Osteoblast (primary cell): ENCODE measurements around the gene SLC27A6. TPM values are rescaled to one million over a fixed set of nuclear protein-coding genes. Genes with fewer than 3 reads are reported as not detected.

Source experiments
- DNase-seq: peaks from one replicate; pipeline ENCODE4 v3.0.0; 2011; ENCODE audit warnings: low spot score, mixed read lengths; ENCODE audit not compliant: insufficient read length; ENCODE audit errors: missing footprints
- H2AFZ ChIP-seq: 2 replicates; pipeline ENCODE4 v1.6.0; 2011; ENCODE audit warnings: mild to moderate bottlenecking, low read length
- H3K27ac ChIP-seq: 2 replicates; pipeline ENCODE4 v1.5.1; 2011; ENCODE audit warnings: mild to moderate bottlenecking, low read depth, low read length, moderate library complexity
- H3K27me3 ChIP-seq: 2 replicates; pipeline ENCODE4 v1.6.0; 2012; ENCODE audit warnings: mild to moderate bottlenecking, control low read depth, inconsistent platforms, low read length, moderate library complexity; ENCODE audit not compliant: insufficient read depth
- H3K36me3 ChIP-seq: 2 replicates; pipeline ENCODE4 v1.5.1; 2011; ENCODE audit warnings: mild to moderate bottlenecking, low read length, control low read depth, moderate library complexity; ENCODE audit not compliant: insufficient read depth
- H3K4me1 ChIP-seq: 2 replicates; pipeline ENCODE4 v1.5.1; 2011; ENCODE audit warnings: mild to moderate bottlenecking, low read length, control low read depth, moderate library complexity; ENCODE audit not compliant: insufficient read depth
- H3K4me2 ChIP-seq: 2 replicates; pipeline ENCODE4 v1.6.0; 2011; ENCODE audit warnings: mild to moderate bottlenecking, low read length; ENCODE audit not compliant: insufficient read depth
- H3K4me3 ChIP-seq: fragments of 200-600 bp; sonication (generic); 3 replicates; pipeline ENCODE4 v1.5.1; 2012; ENCODE audit warnings: mild to moderate bottlenecking, low read length, inconsistent platforms; ENCODE audit not compliant: insufficient read depth
- H3K79me2 ChIP-seq: 2 replicates; pipeline ENCODE4 v1.6.0; 2012; ENCODE audit warnings: mild to moderate bottlenecking, low read length, control low read depth, inconsistent platforms; ENCODE audit not compliant: insufficient read depth
- H3K9me3 ChIP-seq: 2 replicates; pipeline ENCODE4 v1.5.1; 2011; ENCODE audit warnings: low read depth, low read length, control low read depth
- H4K20me1 ChIP-seq: 2 replicates; pipeline ENCODE4 v1.6.0; 2012; ENCODE audit warnings: mild to moderate bottlenecking, low read length, control low read depth; ENCODE audit not compliant: insufficient read depth
- total RNA-seq: library from RNA; depleted of rRNA; stranded (reverse); fragments of >200 nt; gene quantifications from 2 replicates; pipeline ENCODE4 v1.2.3, GENCODE V29; 2012
- TF ChIP-seq, protein P1 (sequence below): IDR thresholded peaks from 2 replicates; pipeline ENCODE4 v1.5.1; 2011; ENCODE audit warnings: mild to moderate bottlenecking, low read depth, low read length, moderate library complexity; ENCODE audit errors: extremely low read depth

Gene SLC27A6
- total RNA-seq, 1 donor, result not detected

- no peak overlapping the region for H2AFZ ChIP-seq
- no peak overlapping the region for H3K4me3 ChIP-seq
- no peak for DNase-seq
- H3K27ac ChIP-seq, result no peak overlapping the region
- no peak overlapping the region for H3K4me2 ChIP-seq
- no peaks in the 10 kb centered on the region for H4K20me1 ChIP-seq
- TF ChIP-seq, protein P1, sequence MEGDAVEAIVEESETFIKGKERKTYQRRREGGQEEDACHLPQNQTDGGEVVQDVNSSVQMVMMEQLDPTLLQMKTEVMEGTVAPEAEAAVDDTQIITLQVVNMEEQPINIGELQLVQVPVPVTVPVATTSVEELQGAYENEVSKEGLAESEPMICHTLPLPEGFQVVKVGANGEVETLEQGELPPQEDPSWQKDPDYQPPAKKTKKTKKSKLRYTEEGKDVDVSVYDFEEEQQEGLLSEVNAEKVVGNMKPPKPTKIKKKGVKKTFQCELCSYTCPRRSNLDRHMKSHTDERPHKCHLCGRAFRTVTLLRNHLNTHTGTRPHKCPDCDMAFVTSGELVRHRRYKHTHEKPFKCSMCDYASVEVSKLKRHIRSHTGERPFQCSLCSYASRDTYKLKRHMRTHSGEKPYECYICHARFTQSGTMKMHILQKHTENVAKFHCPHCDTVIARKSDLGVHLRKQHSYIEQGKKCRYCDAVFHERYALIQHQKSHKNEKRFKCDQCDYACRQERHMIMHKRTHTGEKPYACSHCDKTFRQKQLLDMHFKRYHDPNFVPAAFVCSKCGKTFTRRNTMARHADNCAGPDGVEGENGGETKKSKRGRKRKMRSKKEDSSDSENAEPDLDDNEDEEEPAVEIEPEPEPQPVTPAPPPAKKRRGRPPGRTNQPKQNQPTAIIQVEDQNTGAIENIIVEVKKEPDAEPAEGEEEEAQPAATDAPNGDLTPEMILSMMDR, result no peak
- no peaks in the 10 kb centered on the region for H3K36me3 ChIP-seq
- H3K27me3 ChIP-seq, result no peaks in the 10 kb centered on the region
- H3K9me3 ChIP-seq, result no peaks in the 10 kb centered on the region
- H3K4me1 ChIP-seq, result no peaks in the 10 kb centered on the region
- no peaks in the 10 kb centered on the region for H3K79me2 ChIP-seq
Observed at GRCh38 chr5:128974567-128974966, 9.3 kb downstream of the SLC27A6 start.

DNA sequence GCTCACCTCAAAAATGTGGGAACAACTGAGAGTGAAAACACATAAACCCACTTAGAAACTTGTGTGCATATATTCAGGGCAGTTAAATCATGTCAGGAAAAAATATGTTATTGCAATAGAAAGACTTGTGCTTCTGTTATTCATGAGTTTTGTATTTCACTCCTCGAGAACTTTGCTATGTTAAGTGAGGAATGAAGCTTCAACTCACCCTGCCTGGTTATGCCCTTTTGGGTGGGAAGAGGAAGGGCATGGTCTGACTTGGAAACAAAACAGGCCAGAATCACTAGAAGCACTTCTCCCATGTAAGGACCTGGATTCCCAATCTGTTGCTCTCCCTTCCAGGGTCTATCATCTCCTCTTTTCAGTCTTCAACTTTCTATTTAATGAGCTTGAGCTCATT is 14.5 kb downstream of the SLC27A6 start:
- Histone ChIP-seq H3K27ac (no peak overlapping the region), H2AFZ (no peak overlapping the region), H3K36me3 (no peaks in the 10 kb centered on the region), H4K20me1 (no peaks in the 10 kb centered on the region), H3K4me2 (no peak overlapping the region), H3K9me3 (no peaks in the 10 kb centered on the region), H3K79me2 (no peaks in the 10 kb centered on the region), H3K4me1 (no peaks in the 10 kb centered on the region), H3K4me3 (no peak overlapping the region), H3K27me3 (no peaks in the 10 kb centered on the region)
- no peak for DNase-seq
- TF ChIP-seq, protein P1, result no peak

DNA sequence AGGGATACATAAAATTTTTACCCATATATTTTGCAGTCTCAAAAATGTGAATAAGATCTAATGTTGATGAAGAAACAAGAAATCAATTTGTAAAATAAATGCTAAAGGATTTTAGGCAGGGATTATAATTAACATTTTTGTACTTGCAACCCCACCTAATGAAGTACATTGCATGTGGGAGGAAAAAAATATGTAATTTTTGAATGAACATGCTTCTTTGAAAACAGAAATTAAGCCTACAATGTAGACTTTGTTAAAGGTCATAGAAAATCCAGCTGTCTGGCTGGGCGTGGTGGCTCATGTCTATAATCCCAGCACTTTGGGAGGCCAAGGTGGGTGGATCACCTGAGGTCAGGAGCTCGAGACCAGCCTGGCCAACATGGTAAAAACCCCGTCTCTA is 15.6 kb downstream of the SLC27A6 start:
- Histone ChIP-seq H4K20me1 (no peaks in the 10 kb centered on the region), H3K4me2 (no peak overlapping the region), H3K27ac (no peak overlapping the region), H3K4me1 (no peaks in the 10 kb centered on the region), H3K79me2 (no peaks in the 10 kb centered on the region), H3K27me3 (no peaks in the 10 kb centered on the region), H3K9me3 (no peaks in the 10 kb centered on the region), H2AFZ (no peak overlapping the region), H3K36me3 (no peaks in the 10 kb centered on the region), H3K4me3 (no peak overlapping the region)
- no peak for DNase-seq
- TF ChIP-seq, protein P1, result no peak

GRCh38 chr5:128984480-128984879 is 19.2 kb downstream of the SLC27A6 start:
- Histone ChIP-seq H3K27ac (no peak overlapping the region), H3K79me2 (no peaks in the 10 kb centered on the region), H4K20me1 (no peaks in the 10 kb centered on the region), H3K9me3 (no peaks in the 10 kb centered on the region), H3K27me3 (no peaks in the 10 kb centered on the region), H3K4me2 (no peak overlapping the region), H3K36me3 (no peaks in the 10 kb centered on the region), H3K4me3 (no peak overlapping the region), H2AFZ (no peak overlapping the region), H3K4me1 (no peaks in the 10 kb centered on the region)
- DNase-seq, result no peak
- TF ChIP-seq, protein P1, result no peak
